Measurements from ENCODE around the gene SLC25A38.
"Not testable (repeated sequence)": the region's sequence is repeated elsewhere in the genome, so short reads cannot be mapped to it uniquely, and the experiment has no call there.

SLC25A38 gene

GRCh38 chr3:39383045-39383880 is at the start of gene SLC25A38:
TSS of gene SLC25A38 (plus strand) at chr3:39383370. CDS start at chr3:39383725, 355 bp downstream.
- peak; percentile 94 for FAIRE-seq
- peak; percentile 63 for DNase-seq (ENCODE audit: insufficient read length, low spot score)

DNA sequence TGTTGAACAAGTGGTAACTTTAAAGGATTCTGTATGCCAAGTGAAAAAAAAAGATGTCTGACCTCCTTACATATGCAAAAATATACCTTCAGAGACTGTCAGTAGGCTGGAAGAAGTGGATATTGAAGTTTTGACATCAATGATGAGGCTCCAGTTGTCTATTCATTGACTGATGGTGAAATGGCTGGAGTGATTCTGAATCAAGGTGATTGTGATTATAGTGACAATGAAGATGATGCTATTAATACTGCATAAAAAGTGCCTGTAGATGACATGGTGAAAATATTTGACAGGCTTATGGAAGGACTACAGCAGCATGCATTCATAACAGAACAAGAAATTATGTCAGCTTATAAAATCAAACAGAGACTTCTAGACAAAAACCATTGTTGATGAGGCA is 49.6 kb upstream of the SLC25A38 start:
- DNase-seq (ENCODE audit: insufficient read length, low spot score), result no peak
- no peak for FAIRE-seq

GRCh38 chr3:39334205-39334604 is 49.0 kb upstream of the SLC25A38 start:
- no peak for DNase-seq (ENCODE audit: insufficient read length, low spot score)

DNA sequence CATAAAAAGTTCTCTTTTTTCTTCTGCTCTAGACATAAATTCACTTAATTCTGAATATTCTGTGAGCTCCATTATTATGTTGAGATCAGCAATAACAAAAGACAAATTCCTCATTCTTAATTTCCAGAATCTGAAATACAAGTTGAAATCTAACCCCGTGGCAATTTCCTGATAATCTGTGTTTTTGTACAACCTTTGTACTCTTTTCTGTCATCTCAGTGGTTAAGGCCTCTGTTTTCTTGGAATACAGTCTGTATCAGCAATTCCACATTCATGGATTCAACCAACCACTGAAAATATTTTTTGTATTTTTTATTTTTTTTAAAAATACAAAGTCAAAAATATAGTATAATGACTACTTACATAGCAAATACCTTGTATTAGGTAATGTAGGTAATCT is 45.0 kb upstream of the SLC25A38 start:
- DNase-seq (ENCODE audit: insufficient read length, low spot score) (no peak), FAIRE-seq (no peak)

More at GRCh38 chr3:39334205-39334604, 49.0 kb upstream of the SLC25A38 start:
- FAIRE-seq, result no peak

DNA sequence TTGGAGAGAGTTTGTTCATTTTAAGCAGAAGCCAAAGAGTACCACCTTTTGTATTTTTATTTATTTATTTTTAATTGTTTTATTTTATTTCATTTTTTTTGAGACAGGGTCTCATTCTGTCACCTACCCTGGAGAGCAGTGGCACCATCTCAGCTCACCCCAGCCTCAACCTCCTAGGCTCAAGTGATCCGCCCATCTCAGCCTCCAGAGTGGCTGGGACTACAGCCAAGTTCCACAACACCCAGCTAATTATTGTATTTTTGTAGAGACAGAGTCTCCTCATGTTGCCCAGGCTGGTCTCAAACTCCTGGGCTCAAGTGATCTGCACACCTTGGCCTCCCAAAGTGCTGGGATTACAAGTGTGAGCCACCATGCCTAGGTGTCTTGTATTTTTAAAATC is 44.1 kb upstream of the SLC25A38 start:
- no peak for DNase-seq (ENCODE audit: insufficient read length, low spot score)
- no peak for FAIRE-seq

DNA sequence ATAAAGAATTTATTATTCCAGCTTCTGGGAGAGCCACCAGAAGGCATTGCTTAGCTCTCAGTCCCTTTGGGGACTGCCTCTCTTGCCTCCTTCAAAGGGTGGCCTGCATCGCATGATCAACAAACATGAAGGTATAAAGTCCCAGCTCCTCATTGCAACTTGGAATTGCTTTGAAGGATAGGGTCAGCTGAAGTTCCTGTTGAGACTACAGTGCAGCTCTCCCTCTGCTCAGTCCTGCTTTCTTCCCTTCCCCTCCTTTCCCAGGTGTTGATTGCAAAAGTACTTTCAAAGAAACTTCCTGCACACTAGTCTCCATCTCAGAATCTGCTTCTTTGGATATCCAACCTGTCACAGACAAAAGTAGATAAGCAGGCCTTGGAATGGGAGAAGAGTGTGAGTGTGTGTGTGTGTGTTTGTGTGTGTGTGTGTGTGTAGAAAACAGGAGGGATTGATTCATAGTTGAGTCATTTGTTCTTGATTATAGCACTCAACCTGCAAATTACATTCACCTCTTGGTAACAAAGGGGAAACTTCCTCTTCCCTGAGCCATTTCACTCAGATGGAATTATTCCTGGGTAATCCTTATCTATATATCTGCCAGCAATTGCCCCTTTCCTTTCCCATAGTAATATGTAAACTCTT is 40.0 kb upstream of the SLC25A38 start:
- no peak for DNase-seq (ENCODE audit: insufficient read length, low spot score)

GRCh38 chr3:39343760-39344159 is 39.4 kb upstream of the SLC25A38 start:
- FAIRE-seq, result no peak
- DNase-seq (ENCODE audit: insufficient read length, low spot score), result no peak

More for the DNA sequence above, 40.0 kb upstream of the SLC25A38 start:
- no peak for FAIRE-seq

- FAIRE-seq (no peak), DNase-seq (ENCODE audit: insufficient read length, low spot score) (no peak)
Measured at GRCh38 chr3:39344746-39345344, 38.3 kb upstream of the SLC25A38 start.

- DNase-seq (ENCODE audit: insufficient read length, low spot score) (no peak), FAIRE-seq (peak; percentile 86)
Measured at GRCh38 chr3:39346785-39347585, 36.2 kb upstream of the SLC25A38 start.

GRCh38 chr3:39347586-39347876 is 35.6 kb upstream of the SLC25A38 start:
- DNase-seq (ENCODE audit: insufficient read length, low spot score) (no peak), FAIRE-seq (no peak)

- no peak for DNase-seq (ENCODE audit: insufficient read length, low spot score)
- FAIRE-seq, result no peak
Measured at GRCh38 chr3:39349080-39349479, 34.1 kb upstream of the SLC25A38 start.

GRCh38 chr3:39350714-39351113 is 32.5 kb upstream of the SLC25A38 start:
- FAIRE-seq, result no peak
- no peak for DNase-seq (ENCODE audit: insufficient read length, low spot score)

- not testable (repeated sequence) for DNase-seq (ENCODE audit: insufficient read length, low spot score); FAIRE-seq
Measured at GRCh38 chr3:39351134-39351533, 32.0 kb upstream of the SLC25A38 start.

- FAIRE-seq; DNase-seq (ENCODE audit: insufficient read length, low spot score): not testable (repeated sequence)
Measured at GRCh38 chr3:39353168-39353927, 29.8 kb upstream of the SLC25A38 start.

DNA sequence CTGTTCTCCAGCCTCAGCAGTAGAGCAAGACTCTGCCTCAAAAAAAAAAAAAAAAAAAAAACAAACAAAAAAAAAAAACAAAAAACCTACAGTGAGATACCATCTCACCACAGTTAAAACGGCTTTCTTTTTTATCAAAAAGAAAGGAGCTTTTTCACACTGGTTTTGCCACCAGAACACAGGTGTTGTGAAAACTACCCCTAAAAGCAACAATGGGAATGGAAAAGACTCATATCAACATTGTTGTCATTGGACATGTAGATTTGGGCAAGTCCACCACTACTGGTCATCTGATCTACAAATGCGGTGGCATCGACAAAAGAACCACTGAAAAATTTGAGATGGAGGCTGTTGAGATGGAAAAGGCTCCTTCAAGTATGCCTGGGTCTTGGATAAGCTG is 24.8 kb upstream of the SLC25A38 start:
- DNase-seq (ENCODE audit: insufficient read length, low spot score), result no peak
- no peak for FAIRE-seq

GRCh38 chr3:39361252-39361927 is 21.8 kb upstream of the SLC25A38 start:
- FAIRE-seq (no peak), DNase-seq (ENCODE audit: insufficient read length, low spot score) (no peak)

DNA sequence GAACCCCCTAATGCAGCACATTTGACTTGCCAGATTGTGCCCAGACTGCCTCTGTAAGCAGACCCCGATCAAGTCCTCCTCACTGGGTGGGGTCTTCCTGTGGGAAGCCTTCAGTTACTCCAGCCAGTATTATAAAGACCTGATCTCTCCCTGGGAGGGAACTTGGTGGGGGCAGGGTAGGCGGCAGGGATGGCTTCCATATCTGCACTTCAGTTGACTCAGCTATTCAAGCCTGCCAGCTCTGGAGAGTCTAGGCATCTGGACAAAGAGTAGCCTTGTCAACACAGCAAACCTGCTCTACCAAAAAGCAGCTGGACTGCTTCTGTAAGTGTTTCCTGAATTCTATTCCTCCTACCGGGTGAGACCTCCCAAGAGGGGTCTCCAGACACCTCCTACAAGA is 21.0 kb upstream of the SLC25A38 start:
- DNase-seq (ENCODE audit: insufficient read length, low spot score), result no peak
- FAIRE-seq, result no peak

DNA sequence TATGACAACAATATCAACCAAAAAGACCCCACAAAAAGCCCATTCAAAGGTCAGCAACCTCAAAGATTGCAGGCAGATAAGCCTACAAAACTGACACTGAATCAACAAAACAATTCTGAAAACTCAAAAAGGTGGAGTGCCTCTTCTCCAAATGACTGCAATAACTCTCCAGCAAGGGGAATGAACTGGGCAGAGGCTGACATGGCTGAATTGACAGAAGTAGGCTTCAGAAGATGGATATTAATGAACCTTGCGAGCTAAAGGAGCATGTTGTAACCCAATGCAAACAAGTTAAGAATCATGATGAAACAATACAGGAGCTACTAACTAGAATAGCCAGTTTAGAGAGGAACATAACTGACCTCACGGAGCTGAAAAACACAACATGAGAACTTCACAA is 20.4 kb upstream of the SLC25A38 start:
- DNase-seq (ENCODE audit: insufficient read length, low spot score) (no peak), FAIRE-seq (no peak)

DNA sequence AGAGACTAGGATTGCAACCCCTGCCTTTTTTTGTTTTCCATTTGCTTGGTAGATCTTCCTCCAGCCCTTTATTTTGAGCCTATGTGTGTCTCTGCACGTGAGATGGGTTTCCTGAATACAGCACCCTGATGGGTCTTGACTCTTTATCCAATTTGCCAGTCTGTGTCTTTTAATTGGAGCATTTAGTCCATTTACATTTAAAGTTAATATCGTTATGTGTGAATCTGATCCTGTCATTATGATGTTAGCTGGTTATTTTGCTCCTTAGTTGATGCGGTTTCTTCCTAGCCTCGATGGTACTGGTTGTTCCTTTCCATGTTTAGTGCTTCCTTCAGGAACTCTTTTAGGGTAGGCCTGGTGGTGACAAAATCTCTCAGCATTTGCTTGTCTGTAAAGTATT is 12.7 kb upstream of the SLC25A38 start:
- DNase-seq (ENCODE audit: insufficient read length, low spot score); FAIRE-seq: not testable (repeated sequence)

GRCh38 chr3:39372833-39373232 is 10.3 kb upstream of the SLC25A38 start:
- DNase-seq (ENCODE audit: insufficient read length, low spot score) (no peak), FAIRE-seq (no peak)
